DMS114 treated with DMSO at 0.1 percent for 48 hours (cell line): ENCODE data around the gene ACR.

Experiments
- DNase-seq: peaks from one replicate; lab custom pipeline; 2025; ENCODE audit not compliant: unreplicated experiment; lab: John Stamatoyannopoulos, UW

Gene ACR

GRCh38 chr22:50737728-50738648 lies at the start of gene ACR:
ACR (plus strand) TSS chr22:50738204; CDS start chr22:50738236, 32 bp downstream.
- no peak for DNase-seq

GRCh38 chr22:50688448-50688847 lies 49.6 kb upstream of the ACR start:
- no peak for DNase-seq

GRCh38 chr22:50691521-50691920 lies 46.5 kb upstream of the ACR start:
- DNase-seq = peak; percentile 11

- no peak for DNase-seq
These were observed 44.5 kb upstream of the ACR start for GRCh38 chr22:50693462-50693861.

GRCh38 chr22:50694099-50694605 lies 43.9 kb upstream of the ACR start:
- no peak for DNase-seq

- no peak for DNase-seq
These were observed 43.1 kb upstream of the ACR start for GRCh38 chr22:50694766-50695420.

- no peak for DNase-seq
These were observed 42.4 kb upstream of the ACR start for GRCh38 chr22:50695421-50696250.

GRCh38 chr22:50696251-50696798 lies 41.7 kb upstream of the ACR start:
- no peak for DNase-seq

GRCh38 chr22:50696799-50697561 lies 41.0 kb upstream of the ACR start:
- no peak for DNase-seq

GRCh38 chr22:50697667-50698506 lies 40.1 kb upstream of the ACR start:
- no peak for DNase-seq

GRCh38 chr22:50698546-50698945 lies 39.5 kb upstream of the ACR start:
- DNase-seq = no peak

- no peak for DNase-seq
These were observed 38.8 kb upstream of the ACR start for GRCh38 chr22:50699001-50699755.

- peak; percentile 15 for DNase-seq
These were observed 38.1 kb upstream of the ACR start for GRCh38 chr22:50699756-50700386.

- DNase-seq = no peak
These were observed 37.5 kb upstream of the ACR start for GRCh38 chr22:50700387-50701075.

GRCh38 chr22:50701076-50701419 lies 37.0 kb upstream of the ACR start:
- DNase-seq = no peak

- DNase-seq = no peak
These were observed 36.4 kb upstream of the ACR start for GRCh38 chr22:50701428-50702154.

GRCh38 chr22:50702261-50702671 lies 35.7 kb upstream of the ACR start:
- no peak for DNase-seq
